ENCODE results near the gene NKAPD1. TPM values are rescaled to one million over a fixed set of nuclear protein-coding genes. Genes with fewer than 3 reads are reported as not detected.

The NKAPD1 gene
- total and polyA plus RNA-seq, 2 of the 4 experiments (the other 2 are of a cell fraction), result 8.4 to 17.2 TPM

GRCh38 chr11:112058103-112058502 lies 16.0 kb upstream of the NKAPD1 start:
- Histone ChIP-seq H2AK5ac (ENCODE audit: low read depth, low read length) (no peak overlapping the region), H3K9ac (ENCODE audit: low read depth, low read length) (no peak overlapping the region), H3K27ac (ENCODE audit: insufficient read depth, low read length) (no peak overlapping the region), H3K14ac (replicated peaks; ENCODE audit: low read depth, low read length) (no peak overlapping the region), H3K9me1 (ENCODE audit: insufficient read depth, low read length) (no peaks in the 10 kb centered on the region; the same call in none of the 2 replicates), H3K4me3 (ENCODE audit: insufficient read depth, low read depth, low read length) (no peak overlapping the region), H2BK120ac (ENCODE audit: low read depth, low read length) (no peak overlapping the region), H3K9me3 (ENCODE audit: control insufficient read depth, insufficient read depth, low read length) (no peaks in the 10 kb centered on the region), H3K4ac (ENCODE audit: low read depth, low read length) (no peak overlapping the region), H3K4me2 (ENCODE audit: low read depth, low read length) (no peak overlapping the region), H4K8ac (ENCODE audit: low read depth in 2 of 2, low read length in 2 of 2) (no peak overlapping the region), H3K4me1 (ENCODE audit: control insufficient read depth, insufficient read depth, low read length) (no peaks in the 10 kb centered on the region; the same call in 1 of the 2 replicates), H2AK9ac (replicated peaks; ENCODE audit: low read depth, low read length, poor library complexity) (no peak overlapping the region), H2BK20ac (ENCODE audit: low read depth, low read length) (no peak overlapping the region), H3K18ac (ENCODE audit: low read depth, low read length) (no peak overlapping the region), H2AFZ (replicated peaks; ENCODE audit: low read length, poor library complexity) (no peak overlapping the region), H3K56ac (ENCODE audit: extremely low read depth, insufficient read depth, low read length) (no peak overlapping the region), H2BK5ac (ENCODE audit: low read depth, low read length, poor library complexity, severe bottlenecking) (no peak overlapping the region), H3K27me3 (ENCODE audit: control insufficient read depth, insufficient read depth, low read length) (no peaks in the 10 kb centered on the region), H4K20me1 (ENCODE audit: insufficient read depth, low read length) (no peaks in the 10 kb centered on the region), H4K5ac (ENCODE audit: low read depth, low read length) (no peak overlapping the region), H3K23ac (ENCODE audit: low read depth, low read length) (no peak overlapping the region), H3K36me3 (ENCODE audit: control insufficient read depth, insufficient read depth, low read length) (peaks cover 15% of the 10 kb centered on the region), H4K91ac (ENCODE audit: insufficient read depth, low read depth, low read length) (no peak overlapping the region), H2BK15ac (ENCODE audit: low read depth, low read length) (no peak overlapping the region), H3K79me1 (ENCODE audit: low read depth in 1 of 2, low read length in 2 of 2) (peaks cover 0 to 3% of the 10 kb centered on the region in 2 experiments; a peak in 2 of 4 replicates)
- intact Hi-C loops (cut with micrococcal nuclease) (no loop called here), dilution Hi-C loops (cut with HindIII; ENCODE audit: low sequenced_read_pairs, unreplicated experiment) (no loop called here), in situ Hi-C loops (cut with MboI; ENCODE audit: low sequenced_read_pairs) (no loop called here)
- BruUV-seq (replicated peaks), result no TSS peak
- DNase-seq, result no peak
- WGBS, 2 experiments (ENCODE audit: extremely low coverage in 2 of 2, insufficient read length in 1 of 2), result no CpG with 5 or more reads among the region's 1 CpG
- ChIA-PET POLR2A (ENCODE audit: unreplicated experiment) (no interaction called here), CTCF (interaction anchor here (1.8 kb wide), 1 partner anchor 56 kb away, joined by 6 read pairs; no protein-coding TSS in a partner anchor)
- TF ChIP-seq RFX5 (IDR thresholded peaks at IDR 0.05; ENCODE audit: low read depth, low read length) (no peak), RAD21 (IDR thresholded peaks at IDR 0.05; ENCODE audit: low read length) (no peak), MAFK (IDR thresholded peaks at IDR 0.05; ENCODE audit: low read depth, low read length) (no peak), POLR2A (IDR thresholded peaks at IDR 0.05; ENCODE audit: low read depth, low read length) (no peak), MAZ (IDR thresholded peaks at IDR 0.05; ENCODE audit: borderline replicate concordance, low read depth, low read length) (no peak), ELK1 (IDR thresholded peaks at IDR 0.05; ENCODE audit: borderline replicate concordance, low read depth, low read length) (no peak), FOS (IDR thresholded peaks at IDR 0.05; ENCODE audit: low read depth, low read length) (no peak), USF2 (IDR thresholded peaks at IDR 0.05; ENCODE audit: low read depth, low read length) (no peak), CEBPB (IDR thresholded peaks at IDR 0.05; ENCODE audit: low read depth, low read length) (no peak), MXI1 (IDR thresholded peaks at IDR 0.05; ENCODE audit: borderline replicate concordance, low read depth, low read length) (no peak), RCOR1 (IDR thresholded peaks at IDR 0.05; ENCODE audit: insufficient replicate concordance, low read length) (no peak), NFE2L2 (IDR thresholded peaks at IDR 0.05; ENCODE audit: low read depth, low read length) (no peak), CHD1 (IDR thresholded peaks at IDR 0.05; ENCODE audit: low read depth, low read length) (no peak), CTCF (conservative IDR thresholded peaks at IDR 0.05; ENCODE audit: low read depth, low read length) (no peak), SMC3 (IDR thresholded peaks at IDR 0.05; ENCODE audit: low read depth, low read length) (no peak), BHLHE40 (IDR thresholded peaks at IDR 0.05; ENCODE audit: low read depth, low read length) (no peak)
- no peak for ATAC-seq (ENCODE audit: low read depth)

Measured in IMR-90 (cell line).